Measurements from ENCODE around the gene TTC24. TPM values are rescaled to one million over a fixed set of nuclear protein-coding genes. Genes with fewer than 3 reads are reported as not detected.

TTC24 gene
- total RNA-seq, 1 donor from 2014 or later = not detected

GRCh38 chr1:156598731-156599432 is 19.4 kb downstream of the TTC24 start:
- DNase-seq (ENCODE audit: low spot score) = no peak
- peaks cover 3% of the 10 kb centered on the region for H3K27me3 Mint-ChIP-seq (ENCODE audit: unreplicated experiment)
- peaks cover 23% of the 10 kb centered on the region for H3K4me1 Mint-ChIP-seq (ENCODE audit: unreplicated experiment)
- TF ChIP-seq, protein P1, sequence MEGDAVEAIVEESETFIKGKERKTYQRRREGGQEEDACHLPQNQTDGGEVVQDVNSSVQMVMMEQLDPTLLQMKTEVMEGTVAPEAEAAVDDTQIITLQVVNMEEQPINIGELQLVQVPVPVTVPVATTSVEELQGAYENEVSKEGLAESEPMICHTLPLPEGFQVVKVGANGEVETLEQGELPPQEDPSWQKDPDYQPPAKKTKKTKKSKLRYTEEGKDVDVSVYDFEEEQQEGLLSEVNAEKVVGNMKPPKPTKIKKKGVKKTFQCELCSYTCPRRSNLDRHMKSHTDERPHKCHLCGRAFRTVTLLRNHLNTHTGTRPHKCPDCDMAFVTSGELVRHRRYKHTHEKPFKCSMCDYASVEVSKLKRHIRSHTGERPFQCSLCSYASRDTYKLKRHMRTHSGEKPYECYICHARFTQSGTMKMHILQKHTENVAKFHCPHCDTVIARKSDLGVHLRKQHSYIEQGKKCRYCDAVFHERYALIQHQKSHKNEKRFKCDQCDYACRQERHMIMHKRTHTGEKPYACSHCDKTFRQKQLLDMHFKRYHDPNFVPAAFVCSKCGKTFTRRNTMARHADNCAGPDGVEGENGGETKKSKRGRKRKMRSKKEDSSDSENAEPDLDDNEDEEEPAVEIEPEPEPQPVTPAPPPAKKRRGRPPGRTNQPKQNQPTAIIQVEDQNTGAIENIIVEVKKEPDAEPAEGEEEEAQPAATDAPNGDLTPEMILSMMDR (IDR thresholded peaks at IDR 0.05; ENCODE audit: unreplicated experiment) = no peak
- no peaks in the 10 kb centered on the region for H3K9me3 Mint-ChIP-seq (ENCODE audit: unreplicated experiment)
- no peak overlapping the region for H3K27ac Mint-ChIP-seq (ENCODE audit: unreplicated experiment)
- peaks cover 29% of the 10 kb centered on the region for H3K36me3 Mint-ChIP-seq (ENCODE audit: low read depth, unreplicated experiment)
- peak overlapping the region; percentile 19 for H3K4me3 Mint-ChIP-seq (ENCODE audit: unreplicated experiment)

- Mint-ChIP-seq H3K4me1 (ENCODE audit: unreplicated experiment) (peaks cover 23% of the 10 kb centered on the region), H3K27me3 (ENCODE audit: unreplicated experiment) (peaks cover 3% of the 10 kb centered on the region), H3K27ac (ENCODE audit: unreplicated experiment) (no peak overlapping the region), H3K9me3 (ENCODE audit: unreplicated experiment) (no peaks in the 10 kb centered on the region), H3K4me3 (ENCODE audit: unreplicated experiment) (no peak overlapping the region), H3K36me3 (ENCODE audit: low read depth, unreplicated experiment) (peaks cover 20% of the 10 kb centered on the region)
- no peak for DNase-seq (ENCODE audit: low spot score)
- TF ChIP-seq, protein P1 (IDR thresholded peaks at IDR 0.05; ENCODE audit: unreplicated experiment) = peak; percentile 30
Measured at GRCh38 chr1:156599811-156600210, 20.3 kb downstream of the TTC24 start.

DNA sequence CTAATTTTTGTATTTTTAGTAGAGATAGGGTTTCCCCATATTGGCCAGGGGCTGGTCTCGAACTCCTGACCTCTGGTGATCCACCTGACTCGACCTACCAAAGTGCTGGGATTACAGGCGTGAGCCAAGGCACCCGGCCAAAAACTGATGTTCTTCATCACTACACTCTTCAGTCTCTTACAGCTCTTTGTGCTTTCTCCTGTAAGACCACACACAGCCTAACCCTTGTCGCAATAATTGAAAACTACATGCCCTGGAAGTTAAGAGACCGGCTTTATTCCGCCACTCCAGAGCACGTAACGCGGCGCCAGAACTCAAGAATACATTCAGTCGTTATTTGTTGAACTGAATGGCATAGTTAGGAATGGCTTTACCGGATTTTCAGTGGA is 21.2 kb downstream of the TTC24 start:
- Mint-ChIP-seq H3K4me3 (ENCODE audit: unreplicated experiment) (peak overlapping the region; percentile 100), H3K9me3 (ENCODE audit: unreplicated experiment) (no peaks in the 10 kb centered on the region), H3K36me3 (ENCODE audit: low read depth, unreplicated experiment) (peaks cover 11% of the 10 kb centered on the region), H3K4me1 (ENCODE audit: unreplicated experiment) (peaks cover 20% of the 10 kb centered on the region), H3K27ac (ENCODE audit: unreplicated experiment) (peak overlapping the region; percentile 98), H3K27me3 (ENCODE audit: unreplicated experiment) (peaks cover 3% of the 10 kb centered on the region)
- TF ChIP-seq, protein P1 (IDR thresholded peaks at IDR 0.05; ENCODE audit: unreplicated experiment) = no peak
- DNase-seq (ENCODE audit: low spot score) = no peak

DNA sequence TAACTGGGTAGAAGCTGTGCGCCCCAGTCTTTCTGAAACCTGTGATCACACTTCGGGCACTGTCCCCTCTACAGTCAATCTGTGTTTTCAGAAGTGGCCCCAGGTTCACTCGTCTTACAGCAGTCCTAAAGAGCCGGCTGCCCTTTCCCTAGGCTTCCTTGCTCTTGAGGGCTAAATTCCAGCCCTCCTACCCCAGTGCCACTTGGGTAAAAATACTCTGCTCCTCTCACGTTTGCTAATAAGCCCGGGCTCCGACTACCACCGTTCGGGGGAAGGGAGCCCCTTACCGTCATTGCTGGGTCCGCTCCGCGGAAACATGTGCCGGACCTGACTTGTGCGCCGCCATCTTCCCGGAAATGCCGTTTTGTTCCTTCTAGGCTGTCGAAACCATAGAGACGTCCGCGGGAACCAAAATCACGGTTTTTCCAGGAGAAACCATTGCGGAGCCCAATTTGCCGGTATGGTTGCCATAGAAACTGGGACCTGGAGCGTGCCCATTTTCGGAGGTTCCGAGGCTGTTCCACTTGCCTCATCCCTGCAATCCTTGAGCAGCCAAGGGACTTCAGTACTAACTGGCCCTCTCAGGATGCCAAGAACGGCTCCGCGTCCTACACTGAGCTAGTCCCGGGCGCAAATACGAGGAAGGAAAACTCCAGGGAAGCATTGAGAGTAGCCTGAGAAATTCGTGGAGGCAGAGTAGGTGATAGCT is 21.8 kb downstream of the TTC24 start, which contains the start of gene GPATCH4:
GPATCH4 (minus strand) TSS at position 358 of the 709 bp plus-strand sequence.
- H3K9me3 Mint-ChIP-seq (ENCODE audit: unreplicated experiment) = no peaks in the 10 kb centered on the region
- peak within 1 kb of the TSS; percentile 100 for H3K4me3 Mint-ChIP-seq (ENCODE audit: unreplicated experiment)
- TF ChIP-seq, protein P1 (IDR thresholded peaks at IDR 0.05; ENCODE audit: unreplicated experiment) = no peak
- H3K27ac Mint-ChIP-seq (ENCODE audit: unreplicated experiment) = peak within 1 kb of the TSS; percentile 98
- peaks cover 7% of the 10 kb centered on the region for H3K36me3 Mint-ChIP-seq (ENCODE audit: low read depth, unreplicated experiment)
- peaks cover 3% of the 10 kb centered on the region for H3K27me3 Mint-ChIP-seq (ENCODE audit: unreplicated experiment)
- peak; percentile 74 for DNase-seq (ENCODE audit: low spot score)
- peaks cover 20% of the 10 kb centered on the region for H3K4me1 Mint-ChIP-seq (ENCODE audit: unreplicated experiment)

- peak overlapping the region; percentile 100 for H3K4me3 Mint-ChIP-seq (ENCODE audit: unreplicated experiment)
- no peaks in the 10 kb centered on the region for H3K9me3 Mint-ChIP-seq (ENCODE audit: unreplicated experiment)
- no peak for DNase-seq (ENCODE audit: low spot score)
- H3K36me3 Mint-ChIP-seq (ENCODE audit: low read depth, unreplicated experiment) = peaks cover 4% of the 10 kb centered on the region
- H3K4me1 Mint-ChIP-seq (ENCODE audit: unreplicated experiment) = peaks cover 20% of the 10 kb centered on the region
- H3K27ac Mint-ChIP-seq (ENCODE audit: unreplicated experiment) = peak overlapping the region; percentile 98
- peaks cover 3% of the 10 kb centered on the region for H3K27me3 Mint-ChIP-seq (ENCODE audit: unreplicated experiment)
- TF ChIP-seq, protein P1 (IDR thresholded peaks at IDR 0.05; ENCODE audit: unreplicated experiment) = no peak
Measured at GRCh38 chr1:156601892-156602291, 22.4 kb downstream of the TTC24 start.

All from endothelial cell (in vitro differentiated cells).